Stimulated activated CD4-positive, alpha-beta T cell treated with anti-CD3 and anti-CD28 coated beads, TNF-alpha, amount 100 ng/mL, for 24 hours (primary cell): ENCODE results near the gene TRAIP.

Source experiments
- DNase-seq, 3 experiments: peaks; one replicate each; pipeline ENCODE4 v3.0.0-alpha.2; 2020; ENCODE audit warnings: low read depth in 3 of 3

TRAIP gene

GRCh38 chr3:49876567-49876966 lies 20.2 kb upstream of the TRAIP start:
- DNase-seq, result no peak

DNA sequence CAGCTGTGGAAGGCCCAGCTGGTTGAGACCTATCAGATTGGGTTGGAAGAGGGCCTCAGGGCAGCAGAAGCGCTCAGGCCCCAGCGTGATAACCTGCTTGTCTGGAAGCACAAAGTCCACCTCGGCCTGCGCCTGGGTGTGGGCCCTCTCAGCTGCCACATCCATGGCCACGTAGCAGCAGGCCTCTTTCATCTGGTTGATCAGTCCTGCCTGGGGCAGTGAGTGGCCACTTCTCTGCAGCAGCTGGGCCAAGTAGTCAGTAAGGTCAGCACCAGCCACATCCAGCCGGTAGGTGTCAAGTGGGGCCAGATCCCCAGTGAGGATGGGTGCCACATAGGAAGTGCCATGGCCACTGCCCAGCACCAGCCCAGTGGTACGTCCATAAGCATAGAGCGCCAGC lies 17.3 kb upstream of the TRAIP start:
- no peak for DNase-seq

GRCh38 chr3:49872801-49873281 lies 16.5 kb upstream of the TRAIP start:
- peak in 1 of 3 experiments; percentile 9 for DNase-seq

DNA sequence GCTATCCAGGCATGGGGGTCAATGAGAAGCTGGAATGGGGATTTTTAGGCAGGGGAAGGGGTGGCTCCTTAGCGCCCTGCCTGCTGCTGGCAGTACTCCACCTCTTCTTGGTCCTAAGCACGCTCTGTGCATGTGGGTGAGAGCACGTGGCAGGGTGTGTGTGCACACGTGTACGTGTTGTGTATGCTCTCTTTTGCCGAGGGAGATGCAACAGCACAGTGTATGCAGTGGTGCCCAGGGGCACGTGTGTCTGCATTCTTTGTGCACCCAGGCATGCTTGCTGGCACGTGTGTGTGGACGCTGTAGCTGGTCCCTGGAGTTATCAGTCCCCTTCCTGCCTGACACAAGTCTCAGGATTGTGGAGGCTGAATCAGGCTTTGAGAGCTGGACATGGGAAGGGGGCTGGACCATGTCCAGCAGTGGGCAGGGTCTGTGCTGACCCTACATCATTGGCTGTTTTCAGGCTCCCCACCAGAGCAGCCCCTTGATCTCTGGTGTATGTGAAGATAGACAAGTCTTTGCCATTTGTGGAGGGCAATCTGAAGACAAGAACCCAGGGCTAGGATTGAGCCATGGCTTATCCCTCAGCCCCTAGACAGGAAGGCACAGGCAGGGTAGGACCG lies 15.3 kb upstream of the TRAIP start:
- DNase-seq, result no peak

GRCh38 chr3:49869525-49870126 lies 13.3 kb upstream of the TRAIP start, which contains the start of gene CAMKV:
Gene CAMKV (minus strand): TSS chr3:49869906. CDS start chr3:49862388, 7,518 bp downstream.
- peak in 1 of 3 experiments; percentile 32 for DNase-seq

- no peak for DNase-seq
Measured at GRCh38 chr3:49868862-49869466, 12.6 kb upstream of the TRAIP start.

DNA sequence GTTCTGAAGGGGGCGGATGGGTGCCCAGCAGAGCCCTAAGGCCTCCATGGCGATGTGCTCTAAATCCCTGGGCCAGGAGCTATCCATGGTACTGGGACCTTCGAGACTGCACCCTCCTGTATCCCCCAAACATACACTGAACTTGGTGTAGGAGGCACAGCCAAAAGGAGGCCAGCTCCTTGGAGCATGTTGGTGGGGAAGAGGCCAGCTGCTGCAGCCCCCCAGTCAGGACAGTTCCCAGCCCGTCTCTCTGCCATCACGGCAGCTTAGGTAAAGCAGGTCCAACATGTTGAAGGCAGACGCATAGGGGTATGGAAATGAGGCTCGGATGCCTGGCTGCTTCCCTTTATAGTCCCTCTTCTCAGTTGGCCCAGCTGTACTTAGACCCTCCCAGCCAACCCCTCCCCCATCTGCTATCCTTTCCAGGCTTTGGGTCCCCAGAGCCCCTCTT lies 11.5 kb upstream of the TRAIP start:
- DNase-seq, result no peak

DNA sequence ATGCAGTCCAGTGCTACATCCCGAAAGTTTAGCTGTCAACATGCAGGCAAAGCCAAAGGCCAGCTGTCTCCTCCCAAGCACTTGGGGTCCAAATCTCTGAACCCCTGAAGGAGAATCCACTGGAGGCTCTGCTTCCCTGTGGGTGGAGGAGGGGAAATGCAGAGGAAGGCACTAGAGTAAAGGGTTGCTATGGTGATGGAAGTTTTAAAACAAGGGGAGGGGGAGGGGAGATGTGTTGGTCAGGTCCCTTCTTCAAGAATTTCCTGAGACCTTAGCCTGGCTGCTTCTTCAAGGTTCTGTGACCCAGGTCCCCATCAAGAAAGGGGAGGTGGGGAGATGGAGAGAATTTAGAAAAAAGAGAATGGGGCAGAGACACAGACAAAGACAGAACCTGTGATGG lies 11.0 kb upstream of the TRAIP start:
- no peak for DNase-seq

DNA sequence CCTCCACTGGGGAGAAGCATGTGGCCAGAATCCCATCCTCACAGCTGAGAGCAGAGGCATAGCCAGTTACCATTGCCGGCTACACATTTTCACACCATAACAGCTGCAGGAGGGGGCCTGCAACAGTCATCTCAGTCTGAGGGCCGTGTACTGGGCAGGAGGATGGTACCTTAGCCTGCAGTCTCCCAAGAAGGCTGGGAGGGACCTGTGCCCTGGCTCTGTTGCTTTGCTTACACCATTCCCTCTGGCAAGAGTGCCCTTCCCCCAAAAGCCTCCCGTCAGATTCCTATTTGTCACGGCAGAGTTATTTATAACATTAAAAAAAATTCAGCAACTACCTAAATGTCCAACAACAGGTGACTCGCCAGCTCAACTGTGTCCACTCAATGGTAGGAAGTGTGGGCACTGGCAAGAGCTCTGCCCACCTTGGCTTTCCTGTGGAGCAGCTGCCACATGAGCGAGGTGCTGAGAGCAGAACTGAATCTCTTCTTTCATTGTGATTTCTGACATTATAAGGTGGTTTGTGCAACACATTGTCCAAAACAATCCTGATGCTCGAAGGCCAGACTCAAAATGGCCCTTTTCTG lies 8.9 kb upstream of the TRAIP start:
- no peak for DNase-seq

GRCh38 chr3:49864505-49864904 lies 8.1 kb upstream of the TRAIP start:
- DNase-seq, result no peak

DNA sequence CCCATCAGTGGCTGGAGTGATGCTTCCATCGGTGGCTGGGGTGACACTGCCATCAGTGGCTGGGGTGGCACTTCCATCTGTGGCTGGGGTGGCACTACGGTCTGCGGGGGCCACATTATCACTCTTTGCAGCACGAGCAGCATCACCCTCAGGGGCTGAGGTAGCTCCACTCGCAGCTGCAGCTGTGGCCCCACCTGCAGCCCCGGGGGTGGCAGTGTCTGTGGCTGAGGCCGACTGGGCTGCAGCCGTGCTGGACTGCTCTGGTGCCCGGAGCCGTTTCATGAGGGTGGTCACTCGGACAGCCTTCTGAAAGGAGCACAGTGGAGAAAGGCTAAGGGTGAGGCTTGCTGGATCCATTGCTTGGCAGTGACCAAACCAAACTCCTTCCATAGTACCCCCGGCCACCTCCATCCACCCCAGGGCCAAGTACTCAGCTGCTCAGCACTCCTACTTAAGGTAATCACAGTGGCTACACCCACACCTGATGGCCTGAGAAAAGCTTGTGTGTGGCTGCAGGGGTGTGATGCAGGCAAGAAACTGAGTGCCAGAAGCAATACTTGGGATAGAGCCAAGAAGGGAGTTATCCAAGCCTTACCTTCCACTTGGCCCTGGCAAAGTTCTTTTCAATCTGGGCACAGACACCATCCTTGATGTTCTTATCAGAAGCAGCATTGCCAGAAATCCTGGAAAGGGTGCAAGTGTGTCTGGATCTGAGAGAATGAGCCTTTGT lies 3.4 kb upstream of the TRAIP start:
- DNase-seq, result no peak

DNA sequence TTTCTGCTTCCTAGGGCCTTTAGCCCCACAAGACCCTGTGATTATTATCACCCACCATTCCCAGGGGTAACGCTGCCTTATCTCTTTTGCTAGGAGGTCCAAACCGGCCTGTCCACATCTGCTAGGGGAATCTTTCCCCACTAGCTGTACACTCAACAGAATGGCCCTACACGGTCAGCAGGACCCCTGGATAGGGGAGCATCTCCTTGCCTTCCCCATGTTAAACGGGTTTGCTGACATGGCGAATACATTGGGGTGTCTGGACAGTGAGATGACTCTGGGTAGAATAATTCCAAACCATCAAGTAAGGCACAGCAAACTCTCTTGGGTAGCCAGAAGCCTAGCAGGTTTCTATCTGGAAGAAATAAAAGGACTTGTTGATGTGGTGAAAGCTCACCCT lies 702 bp downstream of the TRAIP start:
- no peak for DNase-seq

- DNase-seq, result no peak
Measured at GRCh38 chr3:49845694-49846093, 10.7 kb downstream of the TRAIP start.

DNA sequence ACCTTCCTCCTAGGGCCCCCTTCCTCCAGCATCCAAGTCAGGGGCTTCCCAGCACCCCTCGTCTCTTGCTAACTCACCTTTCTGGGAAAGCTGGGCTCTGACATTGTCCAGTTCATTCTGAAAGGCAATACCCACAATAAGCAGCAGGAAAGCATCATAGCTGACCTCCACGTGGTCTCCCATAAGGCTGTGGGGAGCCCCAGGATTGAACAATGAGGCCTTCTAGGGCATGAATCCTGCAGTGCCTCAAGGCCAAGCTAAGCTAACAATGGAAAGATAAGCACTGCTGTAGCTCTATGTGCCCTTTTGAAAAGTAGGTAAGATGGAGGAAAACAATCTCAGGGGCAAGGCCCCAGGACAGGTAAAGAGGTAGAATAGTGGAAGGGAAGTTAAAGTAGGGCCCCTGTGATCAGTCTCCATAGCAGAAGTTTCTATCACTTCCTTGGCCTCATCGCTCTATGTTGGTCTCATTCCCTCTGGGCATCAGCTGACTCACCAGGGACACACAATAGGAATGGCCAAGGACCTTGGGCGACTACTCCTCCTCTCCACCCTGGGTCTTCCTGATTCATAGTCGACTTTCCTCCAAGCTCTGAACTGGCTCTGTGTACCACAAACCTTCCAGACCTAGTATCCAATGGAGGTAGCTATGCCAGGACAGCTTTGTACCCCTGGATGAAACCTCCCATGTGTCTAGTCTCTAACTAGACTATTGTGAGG lies 11.7 kb downstream of the TRAIP start:
- DNase-seq, result no peak

DNA sequence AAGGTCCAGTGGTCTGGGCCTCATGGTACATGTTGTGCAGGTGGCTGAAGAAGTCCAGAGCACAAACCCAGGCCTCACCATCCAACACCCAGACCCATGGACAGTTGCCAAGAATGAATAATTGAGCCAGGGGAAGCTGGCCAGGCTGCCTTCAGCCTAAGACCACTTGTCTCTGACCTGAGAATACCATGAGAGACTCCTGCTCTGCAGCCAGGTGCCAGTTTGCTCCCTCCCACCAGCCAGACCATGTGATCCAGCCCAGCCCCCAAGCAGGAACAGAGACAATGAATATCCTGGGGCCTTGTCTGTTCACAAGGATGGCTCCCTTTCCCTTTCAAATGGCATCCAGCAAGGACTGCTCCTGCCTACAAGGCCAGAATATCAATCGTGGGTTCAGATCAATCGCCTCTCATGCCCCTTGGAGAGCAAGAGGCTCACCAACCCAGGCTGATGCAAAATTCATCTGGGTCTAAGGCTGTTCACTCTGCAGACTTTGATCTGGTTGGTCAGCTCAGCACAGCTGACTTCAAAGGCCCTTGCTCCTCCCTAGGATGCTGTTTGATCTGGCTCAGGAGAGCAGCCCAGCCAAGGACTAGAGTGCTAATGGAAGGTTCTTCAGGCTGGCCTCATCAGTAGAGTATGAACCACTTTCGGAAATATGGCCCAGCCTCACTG lies 13.4 kb downstream of the TRAIP start:
- DNase-seq, result no peak

DNA sequence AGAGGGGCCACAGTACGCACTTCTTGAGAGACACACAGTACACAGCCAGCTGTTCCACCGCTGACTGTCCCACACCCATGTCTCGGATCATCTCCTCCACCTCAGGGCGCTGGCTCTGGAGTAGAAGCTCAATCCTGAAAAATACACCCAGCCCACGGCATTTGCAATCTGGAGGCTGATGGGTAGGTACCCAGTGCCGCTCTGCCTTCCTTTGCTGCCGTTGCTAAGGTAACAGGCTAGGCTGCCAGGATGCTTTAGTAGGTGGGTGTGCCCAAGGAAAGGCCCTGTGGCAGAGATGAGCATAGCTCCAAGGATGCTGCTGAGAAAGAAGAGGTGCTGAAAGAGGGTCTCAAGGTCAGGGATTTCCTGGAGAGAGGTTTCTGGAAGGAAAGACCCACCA lies 14.6 kb downstream of the TRAIP start:
- DNase-seq, result no peak

DNA sequence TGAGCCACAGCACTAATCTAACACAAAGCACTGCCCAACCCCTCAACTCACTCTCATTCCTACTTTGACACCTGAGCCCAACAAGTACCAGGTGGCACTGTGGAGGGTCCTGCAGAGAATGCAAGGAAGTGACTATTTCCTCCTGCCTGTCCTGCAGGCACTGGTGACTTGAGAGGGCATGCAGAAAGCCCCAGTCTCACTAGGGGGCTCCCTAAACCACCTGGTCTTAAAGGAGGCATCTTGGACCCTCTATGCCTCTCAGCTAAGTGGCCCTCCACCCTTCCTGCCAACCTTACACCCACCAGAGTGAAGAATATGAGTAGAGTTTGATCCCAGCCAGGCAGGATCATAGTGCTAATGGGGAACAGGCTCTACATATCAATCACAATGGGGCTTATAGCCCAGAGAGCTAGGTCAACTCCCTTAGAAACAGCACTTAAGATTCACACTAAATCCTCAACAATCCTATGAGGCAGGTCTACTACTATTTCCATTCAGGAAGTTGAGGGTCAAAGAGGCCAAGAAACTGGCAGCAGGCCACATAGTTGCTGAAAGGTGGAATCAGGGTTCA lies 15.2 kb downstream of the TRAIP start:
- no peak for DNase-seq

GRCh38 chr3:49840388-49840787 lies 16.0 kb downstream of the TRAIP start:
- DNase-seq, result no peak

DNA sequence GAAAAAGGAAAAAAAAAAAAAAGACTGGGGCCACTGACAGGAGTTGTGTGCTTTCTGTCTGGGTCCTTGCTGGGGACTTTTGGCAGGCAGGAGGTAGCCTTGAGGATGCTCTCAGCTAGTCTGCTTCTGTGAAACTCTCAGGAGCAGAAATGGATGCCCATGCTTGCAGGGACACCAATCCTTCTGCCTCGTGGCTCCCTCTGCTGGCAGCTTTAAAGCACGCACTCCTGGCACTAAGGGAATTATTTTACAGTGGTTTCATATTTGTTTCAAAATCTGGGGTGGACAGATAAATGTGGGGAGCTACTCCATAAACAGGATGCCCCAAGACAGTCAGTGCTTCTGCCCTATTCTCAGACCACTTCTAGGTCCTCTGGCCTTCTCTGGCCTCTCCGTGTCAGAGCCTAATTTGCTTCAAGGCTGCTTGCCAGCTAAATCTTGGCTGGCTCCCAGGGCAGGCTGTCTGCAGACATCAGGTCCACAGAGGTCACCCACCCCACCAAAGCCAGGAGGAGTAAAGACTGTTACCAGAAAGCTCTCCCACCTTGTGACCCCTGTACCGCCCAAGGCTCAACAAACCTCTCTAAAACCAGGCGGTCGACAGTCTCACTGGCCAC lies 17.1 kb downstream of the TRAIP start:
- DNase-seq, result peak; percentile 51 to 77 (median 73)

DNA sequence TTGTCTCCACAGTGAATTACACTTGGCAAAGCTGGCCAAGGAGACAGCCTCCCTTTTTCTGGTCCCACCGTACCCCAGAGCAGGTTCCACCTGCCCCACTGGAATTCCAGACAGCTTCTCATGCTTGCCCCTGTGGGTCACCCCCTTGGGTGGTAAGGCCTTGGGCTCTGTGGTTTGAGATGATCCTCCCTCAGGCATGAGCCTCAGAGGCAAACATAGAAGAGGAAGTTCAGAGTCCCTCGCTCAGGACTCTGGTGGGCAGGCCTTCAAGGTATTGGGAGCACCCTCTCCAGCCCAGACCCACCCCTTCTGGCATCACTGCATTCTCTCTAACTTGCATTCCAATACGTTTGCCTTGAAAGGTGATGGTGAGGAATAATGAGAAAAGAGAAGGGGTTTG lies 25.0 kb downstream of the TRAIP start:
- no peak for DNase-seq
